Measurements from ENCODE around the gene TMEM198. TPM values are rescaled to one million over a fixed set of nuclear protein-coding genes. Genes with fewer than 3 reads are reported as not detected.

Gene TMEM198
- total and polyA plus RNA-seq, 9 of the 15 experiments (the other 6 are each of a cell fraction or from before 2014, with no cell fraction given) = 0.03 to 3.8 (median 1.0) TPM

- no peak for TF ChIP-seq ZNF143 (CRISPR knock-in tag; IDR thresholded peaks at IDR 0.05)
- TF ChIP-seq PREB (CRISPR knock-in tag; IDR thresholded peaks at IDR 0.05) = no peak
- TF ChIP-seq CGGBP1 (CRISPR knock-in tag; IDR thresholded peaks at IDR 0.05) = no peak
- no peak for TF ChIP-seq ZNF586 (CRISPR knock-in tag; conservative IDR thresholded peaks at IDR 0.05)
- TF ChIP-seq HMBOX1 (IDR thresholded peaks at IDR 0.05) = no peak
- no peak for TF ChIP-seq JUNB (CRISPR knock-in tag; conservative IDR thresholded peaks at IDR 0.05)
- TF ChIP-seq RBM14 (IDR thresholded peaks at IDR 0.05; ENCODE audit: borderline replicate concordance, insufficient read depth, low read depth, low read length) = 0 out of 2 replicates have a peak, but pooled peaks have one; percentile 21
- TF ChIP-seq MAFK (IDR thresholded peaks at IDR 0.05; ENCODE audit: low read length) = no peak
- TF ChIP-seq ADNP (tag; IDR thresholded peaks at IDR 0.05) = no peak
- TF ChIP-seq NCOA6 (IDR thresholded peaks at IDR 0.05) = no peak
- no peak for TF ChIP-seq DLX4 (CRISPR knock-in tag; IDR thresholded peaks at IDR 0.05)
- TF ChIP-seq TCFL5 (CRISPR knock-in tag; conservative IDR thresholded peaks at IDR 0.05) = 0 out of 2 replicates have a peak, but pooled peaks have one; percentile 27
- TF ChIP-seq ZNF217 (CRISPR knock-in tag; IDR thresholded peaks at IDR 0.05) = no peak
- no peak for TF ChIP-seq COPS2 (conservative IDR thresholded peaks at IDR 0.05)
- TF ChIP-seq SREBF1 (IDR thresholded peaks at IDR 0.05; ENCODE audit: borderline replicate concordance, low read depth, low read length) = no peak
- no peak for TF ChIP-seq XRCC4 (IDR thresholded peaks at IDR 0.05; ENCODE audit: extremely low read depth, insufficient read depth, insufficient read length)
- TF ChIP-seq TRIM25 (IDR thresholded peaks at IDR 0.05; ENCODE audit: borderline replicate concordance) = no peak
- TF ChIP-seq MLX (CRISPR knock-in tag; conservative IDR thresholded peaks at IDR 0.05) = no peak
- TF ChIP-seq ZNF696 (CRISPR knock-in tag; conservative IDR thresholded peaks at IDR 0.05) = no peak
- peak; percentile 59 for TF ChIP-seq CREB3L1 (IDR thresholded peaks at IDR 0.05; ENCODE audit: borderline replicate concordance, low read depth)
- no peak for TF ChIP-seq ZZZ3 (IDR thresholded peaks at IDR 0.05)
These were observed 29.5 kb upstream of the TMEM198 start, which contains the start of gene ASIC4 (continued) for GRCh38 chr2:219514196-219514761.

Data from K562 (cell line).